ENCODE measurements around the gene SMIM14.
A peak's percentile ranks its signal among the peaks of the same experiment; 100 is the strongest.
"Not testable (repeated sequence)": the region's sequence is repeated elsewhere in the genome, so short reads cannot be mapped to it uniquely, and the experiment has no call there.

The SMIM14 gene

DNA sequence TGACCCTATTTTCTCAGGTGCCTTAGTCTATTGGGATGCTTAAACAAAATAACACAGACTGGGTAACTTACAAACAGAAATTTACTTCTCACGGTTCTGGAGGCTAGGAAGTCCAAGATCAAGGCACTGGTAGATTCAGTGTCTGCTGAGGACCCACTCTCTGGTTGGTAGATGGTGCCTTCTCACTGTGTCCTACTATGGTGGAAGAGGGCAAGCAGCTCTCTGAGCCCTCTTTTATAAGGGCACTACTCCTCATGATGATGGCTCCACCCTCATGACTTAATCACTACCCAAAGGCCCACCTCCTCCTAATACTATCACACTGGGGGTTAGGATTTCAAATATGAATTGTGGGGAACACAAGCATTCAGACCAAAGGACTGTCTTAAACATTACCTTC, 11.8 kb downstream of the SMIM14 start:
- no peak for DNase-seq (ENCODE audit: low read depth)
- H3K4me3 ChIP-seq (ENCODE audit: low read length), result no peak overlapping the region
- TF ChIP-seq CTCF (conservative IDR thresholded peaks at IDR 0.05; ENCODE audit: low read length), result no peak

DNA sequence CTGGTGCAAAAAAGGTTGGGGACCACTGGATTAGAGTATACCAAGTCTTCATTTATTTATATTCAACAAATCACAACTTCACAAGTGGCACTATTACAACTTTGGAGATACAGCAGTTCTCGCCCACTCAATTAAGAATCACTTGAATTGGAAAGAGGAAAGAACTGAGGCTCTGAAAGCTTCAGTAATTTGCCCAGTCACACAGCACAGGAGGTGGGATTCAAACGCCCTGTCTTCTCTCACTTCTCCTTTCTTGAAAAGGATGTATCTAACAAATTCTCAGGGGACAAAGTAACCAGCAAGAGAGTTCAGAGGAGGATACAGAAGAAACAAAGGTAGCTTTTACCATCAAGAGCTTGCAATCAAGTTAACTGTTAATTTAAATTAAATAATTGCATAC, 12.4 kb downstream of the SMIM14 start:
- no peak for DNase-seq (ENCODE audit: low read depth)
- no peak overlapping the region for H3K4me3 ChIP-seq (ENCODE audit: low read length)

GRCh38 chr4:39621582-39621981, 17.1 kb downstream of the SMIM14 start:
- no peak for TF ChIP-seq CTCF (conservative IDR thresholded peaks at IDR 0.05; ENCODE audit: low read length)

More for the DNA sequence above, 12.4 kb downstream of the SMIM14 start:
- no peak for TF ChIP-seq CTCF (conservative IDR thresholded peaks at IDR 0.05; ENCODE audit: low read length)

GRCh38 chr4:39620551-39621313, 17.9 kb downstream of the SMIM14 start:
- no peak overlapping the region for H3K4me3 ChIP-seq (ENCODE audit: low read length)
- TF ChIP-seq CTCF (conservative IDR thresholded peaks at IDR 0.05; ENCODE audit: low read length), result no peak
- DNase-seq (ENCODE audit: low read depth), result no peak

More at GRCh38 chr4:39621582-39621981, 17.1 kb downstream of the SMIM14 start:
- no peak overlapping the region for H3K4me3 ChIP-seq (ENCODE audit: low read length)
- DNase-seq (ENCODE audit: low read depth), result peak; percentile 77

GRCh38 chr4:39617534-39617933, 21.1 kb downstream of the SMIM14 start:
- DNase-seq (ENCODE audit: low read depth), result no peak
- no peak for TF ChIP-seq CTCF (conservative IDR thresholded peaks at IDR 0.05; ENCODE audit: low read length)
- no peak overlapping the region for H3K4me3 ChIP-seq (ENCODE audit: low read length)

- H3K4me3 ChIP-seq (ENCODE audit: low read length), result no peak overlapping the region
- peak; percentile 50 for DNase-seq (ENCODE audit: low read depth)
- no peak for TF ChIP-seq CTCF (conservative IDR thresholded peaks at IDR 0.05; ENCODE audit: low read length)
Observed at GRCh38 chr4:39616651-39617050, 22.0 kb downstream of the SMIM14 start.

DNA sequence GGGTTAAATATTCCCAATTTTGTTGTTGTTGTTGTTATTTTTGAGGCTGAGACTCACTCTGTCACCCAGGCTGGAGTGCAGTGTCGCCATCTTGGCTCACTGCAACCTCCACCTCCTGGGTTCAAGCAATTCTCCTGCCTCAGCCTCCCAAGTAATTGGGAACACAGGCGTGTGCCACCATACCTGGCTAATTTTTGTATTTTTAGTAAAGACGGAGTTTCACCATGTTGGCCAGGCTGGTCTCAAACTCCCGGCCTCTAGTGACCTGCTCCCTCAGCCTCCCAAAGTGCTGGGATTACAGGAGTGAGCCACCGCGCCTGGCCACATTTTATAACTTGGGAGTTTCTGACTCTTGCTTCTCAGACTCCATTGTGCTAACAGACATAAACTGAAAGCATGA, 22.6 kb downstream of the SMIM14 start:
- DNase-seq (ENCODE audit: low read depth); H3K4me3 ChIP-seq (ENCODE audit: low read length): not testable (repeated sequence)

Measured in AG10803 (cell line).